ENCODE data around the gene NEK10. TPM values are rescaled to one million over a fixed set of nuclear protein-coding genes. Genes with fewer than 3 reads are reported as not detected.

NEK10 gene
- total RNA-seq, 4 donors from 2014 or later = 0.65 to 2.6 (median 1.2) TPM

DNA sequence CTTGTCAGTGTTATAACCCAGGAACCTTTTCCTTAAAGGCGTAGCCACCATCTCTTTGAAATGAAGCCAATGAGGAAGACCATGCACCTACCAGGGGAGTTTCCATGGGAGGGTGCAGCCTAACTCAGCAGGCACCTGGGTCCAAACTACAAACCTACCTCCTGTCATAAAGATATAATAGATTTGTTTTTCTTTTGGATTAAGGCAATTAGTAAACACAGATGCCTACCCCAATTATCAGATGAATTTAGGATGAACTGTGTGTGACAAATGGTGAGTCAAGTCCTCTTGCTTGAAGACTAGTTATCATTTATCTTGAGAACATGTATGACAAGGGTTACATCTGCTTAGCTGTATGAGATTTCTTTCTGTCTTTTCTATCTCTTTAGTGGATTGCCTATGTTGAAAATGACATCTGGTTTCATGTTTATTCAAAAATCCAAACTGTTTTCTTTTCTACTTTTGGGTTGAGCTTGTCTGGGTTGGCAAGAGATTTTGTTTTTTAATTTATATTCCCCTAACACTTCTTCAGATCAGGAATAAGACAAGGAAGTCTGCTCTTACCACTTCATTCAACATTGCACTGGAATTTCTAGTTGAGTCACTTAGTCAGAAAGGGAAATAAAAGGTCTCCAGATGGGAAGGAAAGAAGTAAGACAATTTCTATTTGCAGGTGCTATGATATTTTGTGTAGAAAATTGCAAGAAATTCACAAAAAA, 149.9 kb downstream of the NEK10 start:
- no peak for DNase-seq (ENCODE audit: low spot score)
- no peak for ATAC-seq (ENCODE audit: low FRiP score)
- TF ChIP-seq, protein P1, sequence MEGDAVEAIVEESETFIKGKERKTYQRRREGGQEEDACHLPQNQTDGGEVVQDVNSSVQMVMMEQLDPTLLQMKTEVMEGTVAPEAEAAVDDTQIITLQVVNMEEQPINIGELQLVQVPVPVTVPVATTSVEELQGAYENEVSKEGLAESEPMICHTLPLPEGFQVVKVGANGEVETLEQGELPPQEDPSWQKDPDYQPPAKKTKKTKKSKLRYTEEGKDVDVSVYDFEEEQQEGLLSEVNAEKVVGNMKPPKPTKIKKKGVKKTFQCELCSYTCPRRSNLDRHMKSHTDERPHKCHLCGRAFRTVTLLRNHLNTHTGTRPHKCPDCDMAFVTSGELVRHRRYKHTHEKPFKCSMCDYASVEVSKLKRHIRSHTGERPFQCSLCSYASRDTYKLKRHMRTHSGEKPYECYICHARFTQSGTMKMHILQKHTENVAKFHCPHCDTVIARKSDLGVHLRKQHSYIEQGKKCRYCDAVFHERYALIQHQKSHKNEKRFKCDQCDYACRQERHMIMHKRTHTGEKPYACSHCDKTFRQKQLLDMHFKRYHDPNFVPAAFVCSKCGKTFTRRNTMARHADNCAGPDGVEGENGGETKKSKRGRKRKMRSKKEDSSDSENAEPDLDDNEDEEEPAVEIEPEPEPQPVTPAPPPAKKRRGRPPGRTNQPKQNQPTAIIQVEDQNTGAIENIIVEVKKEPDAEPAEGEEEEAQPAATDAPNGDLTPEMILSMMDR (IDR thresholded peaks at IDR 0.05) = no peak

DNA sequence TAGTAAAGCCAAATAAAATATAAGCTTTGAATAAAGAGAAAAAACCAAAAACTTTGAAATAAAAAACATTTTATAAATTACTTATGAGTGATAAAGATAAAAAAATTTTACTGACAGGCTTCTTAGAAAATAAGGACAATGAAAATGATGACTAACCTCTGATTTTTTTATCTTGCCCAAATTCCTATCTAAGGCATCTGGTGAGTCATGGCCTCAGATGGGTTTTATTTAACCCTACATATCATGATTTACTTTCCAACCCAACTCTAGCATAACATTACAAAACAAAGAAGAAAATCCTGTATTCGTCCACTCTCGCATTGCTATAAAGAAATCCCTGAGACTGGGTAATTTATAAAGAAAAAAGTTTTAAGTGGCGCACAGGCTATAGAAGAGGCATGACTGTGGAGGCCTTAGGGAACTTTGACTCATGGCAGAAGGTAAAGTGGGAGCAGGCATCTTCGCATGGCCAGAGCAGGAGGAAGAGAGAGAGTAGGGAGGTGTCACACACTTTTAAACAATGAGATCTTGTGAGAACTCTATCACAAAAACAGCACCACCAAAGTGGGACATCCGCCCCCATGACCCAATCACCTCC, 152.1 kb downstream of the NEK10 start:
- DNase-seq (ENCODE audit: low spot score) (no peak), ATAC-seq (ENCODE audit: low FRiP score) (no peak)
- TF ChIP-seq, protein P1 (IDR thresholded peaks at IDR 0.05) = no peak

DNA sequence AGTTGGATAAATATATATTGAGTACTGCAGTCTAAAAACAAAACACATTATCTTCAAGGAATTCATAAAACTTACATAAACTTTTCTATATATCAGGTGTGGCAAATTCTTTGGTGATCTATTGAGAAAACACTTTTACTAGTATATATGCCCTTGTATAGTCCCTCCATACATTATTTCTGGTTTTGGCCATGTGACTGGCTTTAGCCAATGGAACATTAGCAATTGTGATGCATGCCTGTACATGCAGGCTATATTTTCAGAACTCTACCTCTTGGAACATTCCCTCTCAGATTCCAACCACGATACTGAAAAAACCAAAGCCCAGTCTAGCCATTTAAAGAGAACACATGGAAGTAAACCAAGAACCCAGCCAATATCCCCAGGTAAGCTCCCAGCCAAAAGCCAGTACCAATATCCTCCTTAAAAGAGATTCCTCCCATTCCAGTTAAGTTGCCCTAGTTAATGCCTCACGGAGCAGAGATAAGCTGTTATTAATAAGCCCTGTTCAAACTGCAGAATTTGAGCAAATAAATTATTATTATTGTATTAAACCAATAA, 152.8 kb downstream of the NEK10 start:
- no peak for DNase-seq (ENCODE audit: low spot score)
- TF ChIP-seq, protein P1 (IDR thresholded peaks at IDR 0.05) = no peak
- ATAC-seq (ENCODE audit: low FRiP score) = no peak

DNA sequence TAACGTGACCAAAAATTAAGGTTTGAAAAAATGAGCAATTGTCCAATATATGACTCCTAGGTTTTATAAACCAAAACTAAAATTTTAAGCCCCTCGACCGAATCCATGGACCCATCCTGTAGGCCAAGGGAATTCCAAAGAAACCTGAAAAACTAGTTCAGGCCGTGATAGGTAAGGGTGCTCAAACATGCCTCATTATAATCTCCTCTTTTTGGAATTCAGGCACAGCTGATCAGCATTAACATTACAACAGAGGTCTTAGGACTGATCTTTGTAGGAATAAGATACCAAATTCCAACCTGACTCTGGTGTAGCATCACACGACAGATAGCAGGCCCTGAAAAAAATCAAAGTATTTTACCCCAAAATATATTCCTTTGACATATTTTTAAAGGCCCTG, 155.7 kb downstream of the NEK10 start:
- TF ChIP-seq, protein P1 (IDR thresholded peaks at IDR 0.05) = no peak
- ATAC-seq (ENCODE audit: low FRiP score) (no peak), DNase-seq (ENCODE audit: low spot score) (no peak)

DNA sequence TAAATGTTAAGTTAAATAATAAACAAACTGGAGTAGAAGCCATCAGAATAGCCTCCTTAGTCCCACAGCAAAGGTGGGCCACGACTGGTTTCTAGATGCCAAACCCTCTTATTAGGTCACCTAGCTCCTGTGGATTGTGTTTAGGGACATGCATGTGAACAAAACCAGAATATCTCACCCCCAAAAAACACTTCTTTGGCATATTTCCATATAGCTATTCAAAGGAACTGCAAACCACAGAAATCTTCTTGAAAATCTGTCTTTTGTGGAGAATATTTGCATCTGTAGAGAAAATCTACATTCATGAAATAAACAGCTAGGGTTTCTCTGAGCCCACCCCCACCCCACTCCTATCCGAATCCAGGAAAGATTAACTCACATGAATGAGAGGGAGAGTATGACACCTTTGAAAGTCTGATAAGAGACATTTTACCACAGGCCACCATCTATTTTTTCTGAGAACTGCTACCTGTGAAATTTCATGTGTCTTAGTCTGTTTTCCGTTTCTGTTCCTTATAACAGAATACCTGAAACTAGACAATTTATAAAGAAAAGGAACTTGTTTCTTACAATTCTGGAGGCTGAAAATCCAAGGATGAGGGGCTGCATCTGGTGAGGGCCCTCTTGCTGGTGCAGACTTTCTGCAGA, 159.4 kb downstream of the NEK10 start:
- TF ChIP-seq, protein P1 (IDR thresholded peaks at IDR 0.05) = no peak
- DNase-seq (ENCODE audit: low spot score) (no peak), ATAC-seq (ENCODE audit: low FRiP score) (no peak)

DNA sequence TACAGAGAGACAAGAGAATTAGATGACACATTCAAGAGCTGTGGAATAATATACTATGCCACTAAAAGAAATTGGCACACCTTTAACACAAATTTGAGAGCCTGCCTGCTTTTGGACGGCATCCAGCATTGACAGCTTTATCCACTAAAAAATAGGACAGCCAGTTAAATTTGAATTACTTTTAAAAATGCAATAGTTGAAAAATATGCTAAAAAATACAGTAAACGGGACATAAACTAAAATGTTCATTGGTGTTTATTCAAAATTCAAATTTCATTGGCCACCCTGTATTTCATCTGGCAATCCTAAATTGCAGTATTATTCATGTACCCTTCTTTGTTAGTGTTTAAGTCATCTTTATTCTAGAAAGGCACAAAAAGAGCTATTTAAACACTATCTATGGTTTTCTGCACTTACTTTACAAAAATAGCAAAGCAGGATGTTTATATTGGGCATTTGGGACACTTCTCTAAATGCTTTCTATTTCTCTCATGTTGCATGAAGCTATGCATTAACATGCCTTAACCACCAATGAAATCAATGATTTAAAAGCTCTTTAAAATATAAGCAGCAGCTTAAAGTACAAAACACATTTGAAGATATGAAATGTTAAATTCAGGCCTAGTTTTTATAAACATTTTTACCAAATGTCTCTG, 160.1 kb downstream of the NEK10 start:
- no peak for DNase-seq (ENCODE audit: low spot score)
- TF ChIP-seq, protein P1 (IDR thresholded peaks at IDR 0.05) = no peak
- no peak for ATAC-seq (ENCODE audit: low FRiP score)
